GM21390 (cell line): ENCODE results near the gene PSMB3.

ENCODE experiments used
- ATAC-seq: cut with Tn5 transposase; IDR thresholded peaks from one replicate; pipeline ENCODE4 v1.9.1; 2021; ENCODE audit not compliant: unreplicated experiment

PSMB3 gene

DNA sequence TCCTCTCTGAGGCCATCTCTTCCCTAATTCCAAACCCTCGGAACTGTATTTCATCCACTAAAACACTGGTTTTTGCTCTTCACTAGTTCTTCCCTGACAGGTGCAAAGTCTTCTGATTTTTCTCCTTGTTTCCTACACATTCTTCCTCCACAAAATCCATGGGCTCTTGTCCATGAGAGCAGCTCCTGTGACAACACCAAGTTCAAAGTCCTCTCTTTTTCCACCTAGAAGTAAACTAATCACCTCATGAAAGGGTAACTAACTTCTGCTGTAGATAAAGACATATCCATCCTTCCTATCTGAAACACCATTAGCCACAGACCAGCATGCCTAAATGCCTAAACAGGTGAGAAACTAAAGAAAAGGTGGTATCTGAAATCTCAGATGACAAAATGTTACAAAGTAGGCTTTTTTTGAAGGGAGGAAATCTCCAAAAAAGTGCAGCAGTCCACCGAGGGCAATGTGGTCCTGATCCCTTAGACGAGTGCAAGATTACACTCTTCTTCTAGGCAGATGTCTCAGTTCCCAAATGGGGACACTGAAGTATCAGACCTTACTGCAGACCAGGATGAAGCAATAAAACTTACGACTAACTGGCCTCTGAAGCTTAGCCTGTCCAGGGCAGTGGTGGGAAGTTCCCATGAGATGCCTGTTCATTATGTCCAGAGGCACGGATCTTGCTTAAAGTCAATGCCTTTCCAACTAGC lies 44.1 kb downstream of the PSMB3 start:
- no peak for ATAC-seq

DNA sequence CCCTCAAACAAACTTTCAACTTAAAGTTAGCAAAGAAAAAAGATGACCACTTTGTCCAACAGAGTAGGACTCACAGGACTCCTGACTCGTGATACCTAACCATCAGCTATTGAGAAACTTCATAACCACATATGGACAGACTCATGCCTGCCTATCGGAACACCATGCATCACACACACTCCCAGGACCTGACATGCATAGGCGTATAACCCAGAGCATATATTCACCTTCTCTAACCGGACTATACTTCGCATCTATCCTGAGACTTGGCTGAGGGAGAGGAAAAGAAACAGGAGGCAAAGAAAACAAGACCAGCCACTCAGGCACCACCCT lies 44.6 kb downstream of the PSMB3 start:
- no peak for ATAC-seq

DNA sequence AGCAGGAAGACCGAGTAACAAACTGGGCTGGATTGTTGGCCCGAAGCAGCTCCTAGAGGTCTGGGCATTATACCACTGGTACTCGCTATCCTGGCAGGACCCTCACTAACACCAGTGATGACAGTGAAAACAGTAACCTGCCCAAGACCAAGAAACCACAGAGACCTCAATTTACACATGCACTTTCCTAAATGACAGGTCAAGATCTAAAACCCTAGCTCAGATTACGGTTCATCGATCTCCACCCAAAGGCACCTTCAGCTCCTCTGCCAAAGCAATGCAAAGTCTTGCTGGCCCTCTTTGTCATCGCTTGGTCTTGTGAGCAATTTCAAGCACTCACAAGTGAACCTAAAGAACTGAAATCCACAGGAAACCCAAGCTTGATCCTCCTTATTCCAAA lies 45.3 kb downstream of the PSMB3 start:
- ATAC-seq, result no peak

GRCh38 chr17:38798614-38799500 lies 46.3 kb downstream of the PSMB3 start:
- ATAC-seq, result peak; percentile 24

GRCh38 chr17:38799501-38800236 lies 47.1 kb downstream of the PSMB3 start, which contains the start of gene PIP4K2B:
Gene PIP4K2B, minus strand, starts transcription at chr17:38799556. Its CDS starts 132 bp downstream, at chr17:38799424.
- peak; percentile 68 for ATAC-seq

DNA sequence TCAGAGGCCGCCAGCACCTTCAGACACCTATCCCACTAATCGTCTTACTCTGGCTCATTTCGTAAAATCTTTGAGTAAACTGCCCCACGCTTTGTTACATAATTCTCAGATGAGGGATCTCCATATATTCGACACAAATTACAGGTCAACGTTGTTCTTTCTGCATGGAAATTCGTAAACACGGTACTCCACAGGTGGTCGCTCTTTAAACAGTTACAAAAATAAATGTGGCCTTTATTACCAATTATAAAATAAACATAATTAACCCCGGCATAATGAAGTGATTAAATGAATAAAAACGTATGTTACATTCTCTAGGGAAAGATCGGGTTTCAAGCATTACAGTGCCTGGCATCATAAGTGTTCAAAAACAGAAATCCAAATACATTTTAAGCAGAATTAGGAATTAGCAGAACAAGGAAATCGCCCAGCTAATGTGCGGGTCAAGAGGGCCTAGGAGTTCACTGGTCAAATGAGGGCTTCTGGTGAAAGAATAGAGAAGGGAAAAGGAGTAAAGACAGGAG lies 47.8 kb downstream of the PSMB3 start:
- no peak for ATAC-seq

GRCh38 chr17:38809828-38810227 lies 57.3 kb downstream of the PSMB3 start:
- no peak for ATAC-seq
